Tibial nerve (tissue), 4 donors: ENCODE measurements around the gene S100A6. TPM values are rescaled to one million over a fixed set of nuclear protein-coding genes. Genes with fewer than 3 reads are reported as not detected.

Source experiments
- DNase-seq, 2 donors: peaks; one replicate each; pipeline ENCODE4 v3.0.0-alpha.2; 2019; ENCODE audit warnings: low spot score in 2 of 2
- H3K27ac ChIP-seq, 4 donors: fragments of 200-600 bp; sonication (generic) in 3 of 4; one replicate each; pipeline ENCODE4 v1.5.1; 2017 to 2019; ENCODE audit warnings: mild to moderate bottlenecking in 1 of 4
- H3K27me3 ChIP-seq, 2 donors: fragments of 200-600 bp; sonication (generic) in 1 of 2; one replicate each; pipeline versions ENCODE4 v1.5.1 to v1.6.0; 2017 to 2019
- H3K36me3 ChIP-seq, 3 donors: fragments of 200-600 bp; sonication (generic); one replicate each; pipeline ENCODE4 v1.5.1; 2018 to 2019
- H3K4me1 ChIP-seq, 4 donors: fragments of 200-600 bp; sonication (generic) in 3 of 4; one replicate each; pipeline ENCODE4 v1.5.1; 2017 to 2019
- H3K4me3 ChIP-seq, 4 donors: fragments of 200-600 bp; sonication (generic) in 3 of 4; one replicate each; pipeline ENCODE4 v1.5.1; 2017 to 2019; ENCODE audit warnings: mild to moderate bottlenecking in 1 of 4, moderate library complexity in 1 of 4
- H3K9me3 ChIP-seq, 4 donors: fragments of 200-600 bp; sonication (generic) in 3 of 4; one replicate each; pipeline ENCODE4 v1.5.1; 2017 to 2019
- CTCF ChIP-seq, 5 experiments: fragments of 200-600 bp in 3 of 5; fragments of 450-650 bp in 2 of 5; sonication (generic) in 3 of 5; IDR thresholded peaks; one replicate each; pipeline ENCODE4 v1.5.1; 2016 to 2019; ENCODE audit warnings: antibody characterized with exemption in 5 of 5, mild to moderate bottlenecking in 3 of 5, moderate library complexity in 2 of 5
- EP300 ChIP-seq, 2 donors: sonication (generic); formaldehyde crosslinking; IDR thresholded peaks; one replicate each; pipeline ENCODE4 v1.6.1; 2017; ENCODE audit warnings: antibody characterized with exemption in 2 of 2, mild to moderate bottlenecking in 1 of 2
- POLR2A ChIP-seq, 2 donors: fragments of 450-650 bp; IDR thresholded peaks; one replicate each; pipeline ENCODE4 v1.6.1; 2017; ENCODE audit warnings: antibody characterized with exemption in 2 of 2, mild to moderate bottlenecking in 2 of 2, moderate library complexity in 2 of 2
- WGBS, 2 donors: methylation state at CpG; one replicate each; pipeline ENCODE4 v1.1.5; 2018; 5-methylcytosine and 5-hydroxymethylcytosine counted together
- total RNA-seq, 4 donors: library from RNA; depleted of rRNA; stranded (reverse); fragments of >200 nt; gene quantifications; one replicate each; pipeline ENCODE4 v1.1.0, GENCODE V29; 2016

S100A6 gene
- total RNA-seq, 4 donors from 2014 or later: 651 to 1,173 (median 946) TPM

- WGBS, 2 donors: 59 to 65% methylated on average over 3 of the region's 3 CpGs
- Histone ChIP-seq H3K9me3 (no peaks in the 10 kb centered on the region), H3K27me3 (no peaks in the 10 kb centered on the region), H3K4me1 (peaks cover 0 to 60% (median 27%) of the 10 kb centered on the region in 4 donors), H3K27ac (peak overlapping the region; percentile 96 to 100 (median 98)), H3K4me3 (peak overlapping the region; percentile 67 to 99 (median 78)), H3K36me3 (no peaks in the 10 kb centered on the region)
- TF ChIP-seq POLR2A (IDR thresholded peaks at IDR 0.05): no peak
- no peak for TF ChIP-seq EP300 (IDR thresholded peaks at IDR 0.05)
- peak in 1 of 5 experiments; percentile 9 for TF ChIP-seq CTCF (IDR thresholded peaks at IDR 0.05)
- no peak for DNase-seq
Measured at GRCh38 chr1:153534925-153535241, 908 bp downstream of the S100A6 start.

GRCh38 chr1:153534226-153534924 is 1.4 kb downstream of the S100A6 start:
- H3K27me3 ChIP-seq: no peaks in the 10 kb centered on the region
- TF ChIP-seq POLR2A (IDR thresholded peaks at IDR 0.05): no peak
- TF ChIP-seq EP300 (IDR thresholded peaks at IDR 0.05): no peak
- TF ChIP-seq CTCF (IDR thresholded peaks at IDR 0.05): no peak
- 41 to 53% methylated on average over 7 of the region's 7 CpGs for WGBS, 2 donors
- H3K9me3 ChIP-seq: no peaks in the 10 kb centered on the region
- DNase-seq: no peak
- no peaks in the 10 kb centered on the region for H3K36me3 ChIP-seq
- H3K4me3 ChIP-seq: peak overlapping the region; percentile 67 to 99 (median 78)
- peak overlapping the region; percentile 96 to 100 (median 98) for H3K27ac ChIP-seq
- peaks cover 0 to 60% (median 27%) of the 10 kb centered on the region in 4 donors for H3K4me1 ChIP-seq

- DNase-seq: peak; percentile 43 to 56
- H3K4me1 ChIP-seq: peaks cover 0 to 60% (median 27%) of the 10 kb centered on the region in 4 donors
Measured at GRCh38 chr1:153533689-153534201, 2.0 kb downstream of the S100A6 start.

GRCh38 chr1:153532769-153533599 is 2.8 kb downstream of the S100A6 start:
- Histone ChIP-seq H3K27me3 (no peaks in the 10 kb centered on the region), H3K36me3 (peaks cover 0 to 3% (median 0%) of the 10 kb centered on the region in 3 donors), H3K9me3 (no peaks in the 10 kb centered on the region), H3K4me1 (peaks cover 0 to 60% (median 27%) of the 10 kb centered on the region in 4 donors), H3K27ac (peak overlapping the region; percentile 96 to 100 (median 98)), H3K4me3 (peak overlapping the region; percentile 67 to 99 (median 78))
- DNase-seq: peak; percentile 90 to 93
- 12 to 17% methylated on average over 34 of the region's 34 CpGs for WGBS, 2 donors
- TF ChIP-seq CTCF (IDR thresholded peaks at IDR 0.05): peak; percentile 90 to 97 (median 95)
- peak; percentile 48 to 50 for TF ChIP-seq POLR2A (IDR thresholded peaks at IDR 0.05)
- peak in 1 of 2 donors; percentile 75 for TF ChIP-seq EP300 (IDR thresholded peaks at IDR 0.05)

More at GRCh38 chr1:153533689-153534201, 2.0 kb downstream of the S100A6 start:
- peak overlapping the region; percentile 96 to 100 (median 98) for H3K27ac ChIP-seq
- no peaks in the 10 kb centered on the region for H3K9me3 ChIP-seq
- TF ChIP-seq POLR2A (IDR thresholded peaks at IDR 0.05) (no peak), EP300 (IDR thresholded peaks at IDR 0.05) (no peak), CTCF (IDR thresholded peaks at IDR 0.05) (no peak)
- 13 to 17% methylated on average over 11 of the region's 13 CpGs for WGBS, 2 donors
- H3K36me3 ChIP-seq: no peaks in the 10 kb centered on the region
- peak overlapping the region; percentile 67 to 99 (median 78) for H3K4me3 ChIP-seq
- H3K27me3 ChIP-seq: no peaks in the 10 kb centered on the region
